Hematopoietic multipotent progenitor cell treated with erythropoietin and hydrocortisone succinate and interleukin-3 and kit ligand, for 15 days (in vitro differentiated cells): ENCODE data around the gene HGFAC.

Source experiments
- DNase-seq: peaks from one replicate; pipeline ENCODE4 v3.0.0-alpha.2; 2015; ENCODE audit warnings: low spot score

The HGFAC gene

GRCh38 chr4:3473996-3474765 lies 32.4 kb downstream of the HGFAC start:
- no peak for DNase-seq

GRCh38 chr4:3475041-3475712 lies 33.4 kb downstream of the HGFAC start:
- DNase-seq: no peak

- no peak for DNase-seq
These were observed 34.0 kb downstream of the HGFAC start for GRCh38 chr4:3475713-3476260.

GRCh38 chr4:3476341-3476747 lies 34.6 kb downstream of the HGFAC start:
- no peak for DNase-seq

- DNase-seq: no peak
These were observed 35.4 kb downstream of the HGFAC start for GRCh38 chr4:3476936-3477749.

GRCh38 chr4:3477750-3478430 lies 36.1 kb downstream of the HGFAC start:
- no peak for DNase-seq

- DNase-seq: no peak
These were observed 36.9 kb downstream of the HGFAC start for GRCh38 chr4:3478446-3479357.

GRCh38 chr4:3479358-3480101 lies 37.8 kb downstream of the HGFAC start:
- DNase-seq: no peak

GRCh38 chr4:3480528-3481112 lies 38.9 kb downstream of the HGFAC start:
- DNase-seq: peak; percentile 59

GRCh38 chr4:3481113-3481531 lies 39.4 kb downstream of the HGFAC start:
- DNase-seq: no peak

- no peak for DNase-seq
These were observed 40.1 kb downstream of the HGFAC start for GRCh38 chr4:3481783-3482393.

GRCh38 chr4:3482707-3483106 lies 40.9 kb downstream of the HGFAC start:
- DNase-seq: no peak

- DNase-seq: no peak
These were observed 41.7 kb downstream of the HGFAC start for GRCh38 chr4:3483471-3483921.

- no peak for DNase-seq
These were observed 42.5 kb downstream of the HGFAC start for GRCh38 chr4:3484057-3484973.

GRCh38 chr4:3485011-3485791 lies 43.4 kb downstream of the HGFAC start:
- no peak for DNase-seq

GRCh38 chr4:3485886-3486540 lies 44.2 kb downstream of the HGFAC start:
- no peak for DNase-seq
